Endothelial cell of umbilical vein (primary cell): ENCODE data around the gene ARHGAP15. TPM values are rescaled to one million over a fixed set of nuclear protein-coding genes. Genes with fewer than 3 reads are reported as not detected.

Experiments
- BruUV-seq: library from RNA; stranded (reverse); fragments of 400-500 nt; replicated peaks from 2 replicates; lab custom pipeline; 2021; lab: Mats Ljungman, UMichigan
- CTCF ChIA-PET: fragments of 300-600, 350-600 bp; sonication (Branson Sonifier 250); formaldehyde crosslinking; loops from one replicate; lab custom pipeline; 2021; ENCODE audit warnings: antibody characterized with exemption, inconsistent platforms; lab: Charles Lee
- POLR2A ChIA-PET: fragments of 300-600, 350-600 bp; sonication (Branson Sonifier 250); formaldehyde crosslinking; loops from one replicate; lab custom pipeline; 2021; ENCODE audit warnings: antibody characterized with exemption, inconsistent platforms; lab: Charles Lee
- DNase-seq: peaks from one replicate; pipeline ENCODE4 v3.0.0-alpha.2; 2011; ENCODE audit warnings: low read depth, low spot score
- FAIRE-seq: peaks from 2 replicates; lab custom pipeline; 2011; peaks lifted over from hg19 to GRCh38; lab: Jason Lieb, UNC
- H2AFZ ChIP-seq: 2 replicates; pipeline ENCODE4 v1.6.0; 2012; ENCODE audit warnings: low read depth, low read length, control low read depth, inconsistent platforms
- H3K27ac ChIP-seq: 2 replicates; pipeline ENCODE4 v1.5.1; 2011; ENCODE audit warnings: low read depth, mild to moderate bottlenecking, control low read depth, low read length, moderate library complexity; ENCODE audit not compliant: insufficient read depth
- H3K27me3 ChIP-seq, 2 experiments: 2 replicates each; pipeline versions ENCODE4 v1.6.0 to v1.6.1; 2011; ENCODE audit warnings: low read length in 2 of 2, mixed read lengths in 1 of 2; ENCODE audit not compliant: control insufficient read depth in 2 of 2, insufficient read depth in 2 of 2
- H3K36me3 ChIP-seq, 2 experiments: 2 replicates in 1 of 2; 3 replicates in 1 of 2; pipeline ENCODE4 v1.5.1; 2011; ENCODE audit warnings: low read length in 2 of 2, mild to moderate bottlenecking in 1 of 2, moderate library complexity in 1 of 2; ENCODE audit not compliant: control insufficient read depth in 2 of 2, insufficient read depth in 2 of 2; ENCODE audit errors: extremely low read depth in 1 of 2
- H3K4me1 ChIP-seq: 3 replicates; pipeline ENCODE4 v1.5.1; 2011; ENCODE audit warnings: mild to moderate bottlenecking, low read length; ENCODE audit not compliant: control insufficient read depth, insufficient read depth; ENCODE audit errors: extremely low read depth
- H3K4me2 ChIP-seq: 2 replicates; pipeline ENCODE4 v1.6.1; 2011; ENCODE audit warnings: low read length, control low read depth, mixed read lengths; ENCODE audit not compliant: insufficient read depth
- H3K4me3 ChIP-seq, 3 experiments: fragments of 200-600 bp in 1 of 3; sonication (generic), shearing (Covaris generic) in 1 of 3; replicated peaks in 1 of 3; 2 replicates each; pipeline ENCODE4 v1.5.1; 2011 to 2016; ENCODE audit warnings: control low read depth in 3 of 3, low read length in 3 of 3, mild to moderate bottlenecking in 2 of 3, inconsistent platforms in 1 of 3, low read depth in 1 of 3, moderate library complexity in 1 of 3; ENCODE audit not compliant: insufficient read depth in 1 of 3
- H3K79me2 ChIP-seq: 2 replicates; pipeline ENCODE4 v1.6.0; 2012; ENCODE audit warnings: low read length, inconsistent platforms; ENCODE audit not compliant: control insufficient read depth, insufficient read depth
- H3K9ac ChIP-seq: replicated peaks from 2 replicates; pipeline ENCODE3; 2011; ENCODE audit warnings: low read length, control low read depth; ENCODE audit not compliant: insufficient read depth; ENCODE audit errors: extremely low read depth
- H3K9me1 ChIP-seq: replicated peaks from 3 replicates; pipeline ENCODE4 v1.6.0; 2011; ENCODE audit warnings: mild to moderate bottlenecking, low read length; ENCODE audit not compliant: control insufficient read depth, insufficient read depth; ENCODE audit errors: extremely low read depth
- H3K9me3 ChIP-seq: replicated peaks from 2 replicates; pipeline ENCODE4 v1.5.1; 2012; ENCODE audit warnings: low read length, inconsistent platforms; ENCODE audit not compliant: control insufficient read depth, insufficient read depth
- H4K20me1 ChIP-seq: replicated peaks from 2 replicates; pipeline ENCODE3; 2011; ENCODE audit warnings: mild to moderate bottlenecking, low read length; ENCODE audit not compliant: control insufficient read depth, insufficient read depth; ENCODE audit errors: extremely low read depth
- CTCF ChIP-seq, 2 donors: IDR thresholded peaks; 1 replicate in 1 of 2; 2 replicates in 1 of 2; pipeline ENCODE4 v1.5.1; 2011; ENCODE audit warnings: low read length in 2 of 2, mild to moderate bottlenecking in 2 of 2, moderate library complexity in 2 of 2, control low read depth in 1 of 2, inconsistent platforms in 1 of 2, low read depth in 1 of 2; ENCODE audit not compliant: insufficient read depth in 1 of 2; ENCODE audit errors: extremely low read depth in 1 of 2
- EZH2 ChIP-seq: IDR thresholded peaks from 2 replicates; pipeline ENCODE4 v1.6.1; 2012; ENCODE audit warnings: borderline replicate concordance, low read depth, mild to moderate bottlenecking, moderate library complexity, low read length, inconsistent platforms; ENCODE audit not compliant: severe bottlenecking
- FOS ChIP-seq: IDR thresholded peaks from 2 replicates; pipeline ENCODE4 v1.6.1; 2011; ENCODE audit warnings: mild to moderate bottlenecking, low read length, moderate library complexity, borderline replicate concordance; ENCODE audit not compliant: insufficient read depth
- GATA2 ChIP-seq: IDR thresholded peaks from 2 replicates; pipeline ENCODE4 v1.7.0; 2011; ENCODE audit warnings: low read depth, mild to moderate bottlenecking, moderate library complexity, mixed read lengths, low read length; ENCODE audit not compliant: insufficient read length, insufficient read depth
- JUN ChIP-seq: IDR thresholded peaks from 2 replicates; pipeline ENCODE4 v1.6.1; 2011; ENCODE audit warnings: borderline replicate concordance, low read depth; ENCODE audit not compliant: insufficient read length, insufficient read depth
- MAX ChIP-seq: IDR thresholded peaks from 2 replicates; pipeline ENCODE4 v1.6.1; 2011; ENCODE audit not compliant: insufficient read depth, insufficient read length
- POLR2A ChIP-seq: IDR thresholded peaks from 2 replicates; pipeline ENCODE4 v1.6.1; 2012; ENCODE audit warnings: low read depth, mild to moderate bottlenecking, control low read depth, low read length
- POLR2AphosphoS5 ChIP-seq: IDR thresholded peaks from 2 replicates; pipeline ENCODE4 v1.6.1; 2012; ENCODE audit warnings: low read depth, mild to moderate bottlenecking, control low read depth, low read length, moderate library complexity; ENCODE audit not compliant: insufficient read depth
- dilution Hi-C: fragments of 300-500 bp; cut with MboI; formaldehyde crosslinking; loops from one replicate; pipeline ENCODE4 v1.15.0; 2019; ENCODE audit warnings: low sequenced_read_pairs; ENCODE audit not compliant: extremely low pct_ligation_motif_present
- intact Hi-C: fragments of 100-400 bp; cut with micrococcal nuclease; formaldehyde crosslinking; loops from one replicate; pipeline ENCODE4 v1.10.0; 2022
- polyA plus RNA-seq, 4 experiments: library from polyadenylated mRNA; depleted of rRNA in 3 of 4; stranded (reverse) in 3 of 4; unstranded in 1 of 4; fragments of >200 nt; gene quantifications; 2 replicates each; pipeline versions ENCODE4 v1.2.1 to v1.2.3, GENCODE V29; 2011 to 2012; ENCODE audit warnings: missing spikeins in 1 of 4
- total RNA-seq: library from RNA; stranded (reverse); gene quantifications from 2 replicates; pipeline ENCODE4 v1.2.3, GENCODE V29; 2021

ARHGAP15 gene
- total and polyA plus RNA-seq, 2 donors (not counting 3 experiments of a cell fraction or from before 2014, with no cell fraction given), result not detected

GRCh38 chr2:143148757-143149156 lies 19.5 kb downstream of the ARHGAP15 start:
- Histone ChIP-seq H3K4me3 (no peak overlapping the region), H3K9ac (no peak overlapping the region), H3K79me2 (no peaks in the 10 kb centered on the region), H3K9me3 (no peaks in the 10 kb centered on the region), H3K9me1 (no peaks in the 10 kb centered on the region), H2AFZ (no peak overlapping the region), H3K27ac (no peak overlapping the region), H3K4me2 (no peak overlapping the region), H3K4me1 (no peaks in the 10 kb centered on the region), H3K36me3 (no peaks in the 10 kb centered on the region), H3K27me3 (no peaks in the 10 kb centered on the region), H4K20me1 (no peaks in the 10 kb centered on the region)
- dilution Hi-C loops (no loop called here), intact Hi-C loops (no loop called here)
- POLR2A ChIA-PET, result no interaction called here
- BruUV-seq, result no TSS peak
- CTCF ChIA-PET, result interaction anchor here (1.3 kb wide), 2 partner anchors 10 to 13 kb away, joined by 3 read pairs; no protein-coding TSS in a partner anchor
- no peak for FAIRE-seq
- no peak for TF ChIP-seq MAX
- no peak for TF ChIP-seq CTCF (IDR thresholded peaks at IDR 0.05; ENCODE audit: extremely low read depth in 1 of 2, insufficient read depth in 1 of 2, low read depth in 1 of 2, low read length in 2 of 2)
- TF ChIP-seq POLR2A, result no peak
- TF ChIP-seq FOS, result no peak
- no peak for DNase-seq

DNA sequence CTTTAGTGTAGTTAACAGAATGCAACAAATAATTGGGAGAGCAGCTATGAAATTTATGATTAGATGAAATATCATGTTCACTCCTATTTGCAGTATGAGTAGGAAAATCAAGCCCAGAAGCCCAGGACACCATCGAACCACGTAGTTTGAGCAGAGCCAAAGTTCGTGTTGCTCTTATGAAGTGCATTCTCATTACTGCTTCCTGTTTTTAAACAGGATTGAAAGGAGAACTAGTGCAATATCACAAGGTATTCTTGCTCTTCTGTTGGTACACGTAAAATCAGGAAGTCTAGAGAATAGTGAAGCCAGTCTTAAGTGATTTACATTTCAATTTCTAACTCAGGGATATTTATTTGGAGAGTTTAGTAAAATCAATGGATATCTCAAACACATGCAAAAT lies 21.1 kb downstream of the ARHGAP15 start:
- no peak overlapping the region for H3K4me3 ChIP-seq
- no peaks in the 10 kb centered on the region for H3K36me3 ChIP-seq
- FAIRE-seq, result no peak
- H3K27me3 ChIP-seq, result no peaks in the 10 kb centered on the region
- dilution Hi-C loops, result no loop called here
- no peak overlapping the region for H3K9ac ChIP-seq
- no peaks in the 10 kb centered on the region for H3K79me2 ChIP-seq
- TF ChIP-seq FOS (no peak), EZH2 (no peak), GATA2 (no peak), JUN (no peak), MAX (no peak), POLR2AphosphoS5 (no peak)
- no peaks in the 10 kb centered on the region for H3K4me1 ChIP-seq
- H3K27ac ChIP-seq, result no peak overlapping the region
- H3K9me3 ChIP-seq, result no peaks in the 10 kb centered on the region
- POLR2A ChIA-PET, result no interaction called here
- CTCF ChIA-PET, result no interaction called here
- no peaks in the 10 kb centered on the region for H3K9me1 ChIP-seq
- no peak overlapping the region for H3K4me2 ChIP-seq
- no peak overlapping the region for H2AFZ ChIP-seq
- intact Hi-C loops, result no loop called here
- DNase-seq, result no peak
- BruUV-seq, result no TSS peak
- no peaks in the 10 kb centered on the region for H4K20me1 ChIP-seq
